Activated B cell treated with CpG ODN at 0.5 μM for 24 hours (primary cell): ENCODE results near the gene PCDHA1. TPM values are rescaled to one million over a fixed set of nuclear protein-coding genes. Genes with fewer than 3 reads are reported as not detected.

Experiments
- ATAC-seq: fragments of 200-7000 bp; cut with Tn5 transposase; one replicate; pipeline ENCODE4 v1.10.0; 2021; ENCODE audit warnings: low read depth, mild to moderate bottlenecking, moderate library complexity
- CTCF ChIA-PET: fragments of 350-600 bp; sonication (Branson Sonifier 250); formaldehyde crosslinking; loops from one replicate; lab custom pipeline; 2021; ENCODE audit warnings: antibody characterized with exemption; lab: Charles Lee
- POLR2A ChIA-PET: fragments of 350-600 bp; sonication (Branson Sonifier 250); formaldehyde crosslinking; loops from one replicate; lab custom pipeline; 2021; ENCODE audit warnings: antibody characterized with exemption; lab: Charles Lee
- DNase-seq: peaks from one replicate; pipeline ENCODE4 v3.0.0; 2022
- H3K27ac Mint-ChIP-seq: one replicate; pipeline ENCODE4 v1.8.0; 2020; ENCODE audit warnings: mixed read lengths
- H3K27me3 Mint-ChIP-seq: one replicate; pipeline ENCODE4 v1.8.0; 2021; ENCODE audit warnings: mixed read lengths
- H3K36me3 Mint-ChIP-seq: one replicate; pipeline ENCODE4 v1.8.0; 2021; ENCODE audit warnings: low read depth, mixed read lengths
- H3K4me1 Mint-ChIP-seq: one replicate; pipeline ENCODE4 v1.8.0; 2021; ENCODE audit warnings: mixed read lengths
- H3K4me3 Mint-ChIP-seq: one replicate; pipeline ENCODE4 v1.8.0; 2020; ENCODE audit warnings: mild to moderate bottlenecking, mixed read lengths
- H3K9me3 Mint-ChIP-seq: one replicate; pipeline ENCODE4 v1.8.0; 2020; ENCODE audit warnings: mixed read lengths
- intact Hi-C: fragments of 100-400 bp; cut with micrococcal nuclease; formaldehyde crosslinking; loops from one replicate; pipeline ENCODE4 v1.15.1; 2024
- total RNA-seq: library from RNA; stranded (reverse); gene quantifications from 2 replicates; pipeline ENCODE4 v1.2.3, GENCODE V29; 2022
- TF ChIP-seq, protein P1 (sequence below): fragments of 200-600 bp; IDR thresholded peaks from one replicate; pipeline ENCODE4 v1.8.0; 2022; ENCODE audit warnings: antibody characterized with exemption, mild to moderate bottlenecking

PCDHA1 gene
- total RNA-seq, 1 donor from 2014 or later, result not detected

DNA sequence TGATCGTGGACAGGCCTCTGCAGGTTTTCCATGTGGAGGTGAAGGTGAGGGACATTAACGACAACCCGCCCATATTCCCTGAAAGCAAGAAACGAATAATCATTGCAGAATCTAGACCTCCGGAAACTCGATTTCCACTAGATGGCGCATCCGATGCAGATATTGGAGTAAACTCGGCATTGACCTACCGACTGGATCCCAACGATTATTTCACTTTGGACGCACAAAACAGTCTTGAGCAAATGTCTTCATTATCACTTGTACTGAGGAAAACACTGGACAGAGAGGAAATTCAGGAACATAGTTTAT is 96.6 kb downstream of the PCDHA1 start:
- TF ChIP-seq, protein P1, sequence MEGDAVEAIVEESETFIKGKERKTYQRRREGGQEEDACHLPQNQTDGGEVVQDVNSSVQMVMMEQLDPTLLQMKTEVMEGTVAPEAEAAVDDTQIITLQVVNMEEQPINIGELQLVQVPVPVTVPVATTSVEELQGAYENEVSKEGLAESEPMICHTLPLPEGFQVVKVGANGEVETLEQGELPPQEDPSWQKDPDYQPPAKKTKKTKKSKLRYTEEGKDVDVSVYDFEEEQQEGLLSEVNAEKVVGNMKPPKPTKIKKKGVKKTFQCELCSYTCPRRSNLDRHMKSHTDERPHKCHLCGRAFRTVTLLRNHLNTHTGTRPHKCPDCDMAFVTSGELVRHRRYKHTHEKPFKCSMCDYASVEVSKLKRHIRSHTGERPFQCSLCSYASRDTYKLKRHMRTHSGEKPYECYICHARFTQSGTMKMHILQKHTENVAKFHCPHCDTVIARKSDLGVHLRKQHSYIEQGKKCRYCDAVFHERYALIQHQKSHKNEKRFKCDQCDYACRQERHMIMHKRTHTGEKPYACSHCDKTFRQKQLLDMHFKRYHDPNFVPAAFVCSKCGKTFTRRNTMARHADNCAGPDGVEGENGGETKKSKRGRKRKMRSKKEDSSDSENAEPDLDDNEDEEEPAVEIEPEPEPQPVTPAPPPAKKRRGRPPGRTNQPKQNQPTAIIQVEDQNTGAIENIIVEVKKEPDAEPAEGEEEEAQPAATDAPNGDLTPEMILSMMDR, result no peak
- ChIA-PET CTCF (no interaction called here), POLR2A (no interaction called here)
- no peak overlapping the region for H3K27ac Mint-ChIP-seq
- no peaks in the 10 kb centered on the region for H3K4me1 Mint-ChIP-seq
- DNase-seq (no peak), ATAC-seq (no peak)
- no peaks in the 10 kb centered on the region for H3K36me3 Mint-ChIP-seq
- intact Hi-C loops, result no loop called here
- H3K27me3 Mint-ChIP-seq, result peaks cover 12% of the 10 kb centered on the region
- peaks cover 12% of the 10 kb centered on the region for H3K9me3 Mint-ChIP-seq
- H3K4me3 Mint-ChIP-seq, result no peak overlapping the region

- Mint-ChIP-seq H3K36me3 (no peaks in the 10 kb centered on the region), H3K9me3 (peaks cover 13% of the 10 kb centered on the region), H3K27me3 (peaks cover 12% of the 10 kb centered on the region), H3K4me3 (no peak overlapping the region), H3K27ac (no peak overlapping the region), H3K4me1 (no peaks in the 10 kb centered on the region)
- TF ChIP-seq, protein P1, result no peak
- ChIA-PET CTCF (no interaction called here), POLR2A (no interaction called here)
- intact Hi-C loops, result no loop called here
- no peak for DNase-seq
- ATAC-seq, result no peak
Measured at GRCh38 chr5:140883373-140883772, 97.4 kb downstream of the PCDHA1 start.

GRCh38 chr5:140883927-140884697 is 98.2 kb downstream of the PCDHA1 start:
- Mint-ChIP-seq H3K36me3 (no peaks in the 10 kb centered on the region), H3K27me3 (peaks cover 9% of the 10 kb centered on the region), H3K9me3 (peaks cover 13% of the 10 kb centered on the region), H3K4me3 (no peak overlapping the region), H3K27ac (no peak overlapping the region), H3K4me1 (no peaks in the 10 kb centered on the region)
- intact Hi-C loops, result no loop called here
- ATAC-seq, result no peak
- ChIA-PET CTCF (no interaction called here), POLR2A (no interaction called here)
- TF ChIP-seq, protein P1, result no peak
- DNase-seq, result no peak

DNA sequence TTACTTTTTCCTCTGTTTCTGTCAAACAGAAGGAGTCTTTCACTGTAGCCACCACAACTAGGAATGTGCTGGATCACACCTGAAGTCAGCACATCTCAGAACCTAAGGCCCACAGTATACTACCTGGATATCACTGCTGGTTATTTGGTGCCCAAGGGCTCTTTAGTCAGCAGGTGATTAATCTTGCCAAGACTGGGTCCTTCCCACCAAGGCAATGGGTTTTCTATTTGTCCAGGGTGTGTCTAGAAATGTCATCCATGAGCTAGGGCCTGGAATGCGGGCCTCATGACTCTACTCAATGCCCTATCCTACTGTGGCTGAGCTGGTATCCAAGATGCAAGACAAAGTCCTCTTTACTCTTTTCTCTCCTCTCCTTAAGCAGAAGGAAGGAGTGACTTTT is 130.4 kb downstream of the PCDHA1 start:
- H3K27me3 Mint-ChIP-seq, result peaks cover 3% of the 10 kb centered on the region
- H3K36me3 Mint-ChIP-seq, result no peaks in the 10 kb centered on the region
- H3K4me3 Mint-ChIP-seq, result no peak overlapping the region
- ChIA-PET CTCF (no interaction called here), POLR2A (no interaction called here)
- peaks cover 18% of the 10 kb centered on the region for H3K9me3 Mint-ChIP-seq
- no peaks in the 10 kb centered on the region for H3K4me1 Mint-ChIP-seq
- H3K27ac Mint-ChIP-seq, result no peak overlapping the region
- ATAC-seq (no peak), DNase-seq (no peak)
- TF ChIP-seq, protein P1, result no peak
- intact Hi-C loops, result no loop called here

DNA sequence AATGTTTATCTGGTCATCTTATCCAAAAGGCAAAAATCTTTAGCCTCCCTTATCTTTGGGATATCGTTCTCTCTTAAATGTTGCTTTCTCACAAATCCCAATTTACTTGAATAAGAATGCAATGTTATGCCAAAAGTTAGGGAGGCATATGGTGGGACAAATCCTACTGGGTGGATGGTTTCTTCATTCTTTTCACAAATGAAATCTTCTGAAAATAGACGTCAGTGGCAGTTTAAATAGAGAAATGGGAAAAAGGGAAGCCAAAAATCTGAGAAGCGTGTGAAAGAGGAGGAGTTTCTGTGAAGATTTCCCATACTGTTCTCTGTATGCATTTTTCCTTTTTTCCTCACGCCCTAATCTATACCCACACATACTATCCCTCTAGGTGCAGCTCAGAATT is 137.7 kb downstream of the PCDHA1 start:
- POLR2A ChIA-PET, result no interaction called here

More for the DNA sequence above, 137.7 kb downstream of the PCDHA1 start:
- CTCF ChIA-PET, result no interaction called here
- H3K9me3 Mint-ChIP-seq, result peaks cover 3% of the 10 kb centered on the region
- H3K27me3 Mint-ChIP-seq, result peaks cover 43% of the 10 kb centered on the region
- H3K4me1 Mint-ChIP-seq, result peaks cover 4% of the 10 kb centered on the region
- H3K36me3 Mint-ChIP-seq, result no peaks in the 10 kb centered on the region
- TF ChIP-seq, protein P1, result no peak
- no peak overlapping the region for H3K4me3 Mint-ChIP-seq
- no peak overlapping the region for H3K27ac Mint-ChIP-seq
- ATAC-seq (no peak), DNase-seq (no peak)
- intact Hi-C loops, result no loop called here
